Ovary (tissue), 9 donors: ENCODE results near the gene STK16. TPM values are rescaled to one million over a fixed set of nuclear protein-coding genes. Genes with fewer than 3 reads are reported as not detected.
"Not testable (repeated sequence)": the region's sequence is repeated elsewhere in the genome, so short reads cannot be mapped to it uniquely, and the experiment has no call there.

Experiments used
- DNase-seq, 5 donors: peaks; one replicate each; pipeline ENCODE4 v3.0.0-alpha.2; 2019 to 2020
- H3K27ac ChIP-seq, 2 donors: fragments of 200-600 bp; one replicate each; pipeline versions ENCODE4 v1.5.1 to v1.8.0; 2019 to 2022
- H3K27me3 ChIP-seq: fragments of 200-600 bp; one replicate; pipeline ENCODE4 v1.8.0; 2022
- H3K36me3 ChIP-seq: fragments of 200-600 bp; sonication (generic); one replicate; pipeline ENCODE4 v1.5.1; 2019
- H3K4me1 ChIP-seq: one replicate; pipeline ENCODE4 v1.8.1; 2013; ENCODE audit warnings: mild to moderate bottlenecking, moderate library complexity; ENCODE audit not compliant: insufficient read depth
- H3K4me3 ChIP-seq: fragments of 200-600 bp; sonication (generic); one replicate; pipeline ENCODE4 v1.5.1; 2017
- H3K9me3 ChIP-seq, 2 donors: fragments of 200-600 bp in 1 of 2; sonication (generic) in 1 of 2; one replicate each; pipeline versions ENCODE4 v1.5.1 to v1.8.1; 2013 to 2019; ENCODE audit warnings: mild to moderate bottlenecking in 1 of 2, moderate library complexity in 1 of 2
- CTCF ChIP-seq, 3 donors: fragments of 450-650 bp in 2 of 3; fragments of 200-600 bp in 1 of 3; IDR thresholded peaks; one replicate each; pipeline versions ENCODE4 v1.5.1 to v1.8.0; 2016 to 2022; ENCODE audit warnings: antibody characterized with exemption in 3 of 3, mild to moderate bottlenecking in 1 of 3
- EP300 ChIP-seq: sonication (generic); formaldehyde crosslinking; IDR thresholded peaks from one replicate; pipeline ENCODE4 v1.6.1; 2017; ENCODE audit warnings: antibody characterized with exemption
- POLR2A ChIP-seq: fragments of 450-650 bp; IDR thresholded peaks from one replicate; pipeline ENCODE4 v1.6.1; 2017; ENCODE audit warnings: antibody characterized with exemption, mild to moderate bottlenecking, moderate library complexity
- WGBS, 3 donors: extraction: QIAGEN DNeasy Blood & Tissue Kit in 1 of 3; methylation state at CpG; one replicate each; pipeline versions ENCODE4 v1.1.5 to v1.1.7; 2013 to 2017; 5-methylcytosine and 5-hydroxymethylcytosine counted together
- intact Hi-C, 4 donors: fragments of 100-400 bp; cut with DNase I; formaldehyde crosslinking; loops; one replicate each; pipeline versions ENCODE4 v1.11.0 to v1.15.1; 2022 to 2023
- polyA plus RNA-seq, 2 donors: library from polyadenylated mRNA; stranded (reverse); fragments of 200-250 nt in 1 of 2; fragments of 350-450 nt in 1 of 2; fragmentation: Illumina TruSeq in 1 of 2; extraction: RNeasy Lipid Tissue Mini Kit (QIAGEN cat#74804) in 1 of 2; gene quantifications; one replicate each; pipeline ENCODE4 v1.2.3, GENCODE V29; 2013 to 2014
- total RNA-seq, 7 donors: library from RNA; depleted of rRNA in 2 of 7; stranded (reverse); fragments of >200 nt in 2 of 7; fragmentation: NEBNext Ultra II Directional in 3 of 7; extraction: Animal tissue kit (Norgen Biotek cat#: 25700) in 3 of 7; gene quantifications; one replicate each; pipeline versions ENCODE4 v1.1.0 to v1.2.4, GENCODE V29; 2016 to 2023
- donor health status: DM: no; HTN: no; CAD: no; lungs with moderate emphysema.
- donor health status: DM: no; HTN: no; CAD: no.
- donor health status: Bipolar disorder and iron deficiency.
- donor health status: DM: yes; HTN: yes; CAD: no.
- donor health status: DM: no; HTN: no; CAD: no.
- donor health status: DM: yes; HTN: yes; CAD: no.

Gene STK16
- total and polyA plus RNA-seq, 9 donors: 12.4 to 29.4 (median 18.8) TPM

- DNase-seq: peak; percentile 43 to 60 (median 56)
- no peaks in the 10 kb centered on the region for H3K27me3 ChIP-seq
- no peaks in the 10 kb centered on the region for H3K36me3 ChIP-seq
- H3K9me3 ChIP-seq: no peaks in the 10 kb centered on the region
- intact Hi-C loops: no loop called here
- TF ChIP-seq CTCF (IDR thresholded peaks at IDR 0.05) (no peak), POLR2A (no peak), EP300 (no peak)
- peak within 1 kb of the TSS; percentile 24 to 46 for H3K27ac ChIP-seq
- H3K4me1 ChIP-seq: peaks cover 23% of the 10 kb centered on the region
- peak within 1 kb of the TSS; percentile 57 for H3K4me3 ChIP-seq
- WGBS, 3 donors: 1 to 2% (median 2%) methylated on average over 49 of the region's 49 CpGs
Measured at GRCh38 chr2:219252900-219253752, 7.8 kb downstream of the STK16 start, which contains the start of gene TUBA4B. TUBA4B (plus strand) TSS chr2:219253243; CDS start chr2:219253408, 165 bp downstream.

DNA sequence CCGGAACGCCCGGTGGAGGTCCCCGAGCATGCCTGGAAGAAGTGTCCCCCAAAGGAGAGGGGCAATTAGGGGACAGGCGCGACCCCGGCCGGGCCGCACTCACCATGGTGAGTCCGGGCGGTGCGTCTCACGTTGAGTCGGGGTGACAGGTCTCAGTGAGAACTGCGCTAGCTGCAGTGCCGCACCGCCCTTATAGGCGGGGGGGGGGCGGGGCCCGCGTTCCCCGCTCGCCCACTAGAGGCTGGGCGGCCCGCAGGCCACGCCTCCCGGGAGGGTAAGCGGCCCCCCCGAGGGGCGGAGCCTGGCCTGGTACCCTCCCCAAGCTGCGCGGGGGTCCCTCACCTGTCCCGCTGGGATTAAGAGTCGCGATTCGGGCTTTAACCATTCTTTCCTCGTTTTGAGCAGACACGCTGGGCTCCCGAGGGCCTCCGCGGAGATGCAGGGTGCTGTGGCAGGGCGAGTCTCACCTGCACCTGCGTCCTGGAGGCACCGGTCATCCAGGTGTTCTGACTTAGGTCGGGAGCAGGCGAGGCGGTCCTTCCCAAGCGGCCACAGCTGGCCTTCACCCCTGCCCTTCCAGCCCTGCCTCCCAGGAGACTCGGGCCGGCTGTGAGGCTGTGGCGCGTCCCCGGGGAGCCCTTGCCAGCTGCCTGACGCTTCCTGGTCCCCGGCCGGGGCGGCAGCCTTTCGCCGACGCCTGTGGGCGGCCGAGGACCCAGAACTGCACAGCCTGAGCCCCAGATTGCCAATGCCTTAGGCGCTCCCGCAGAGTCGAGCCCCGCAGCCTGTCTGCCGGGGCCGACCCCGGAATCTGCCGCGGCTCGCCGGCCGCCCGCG, 8.7 kb downstream of the STK16 start, which contains the start of gene TUBA4A:
Gene TUBA4A, minus strand, starts transcription at position 166 of the 837 bp plus-strand sequence. Its CDS starts 60 bp downstream, at position 106.
- Histone ChIP-seq H3K4me3 (peak within 1 kb of the TSS; percentile 57), H3K4me1 (peaks cover 23% of the 10 kb centered on the region), H3K9me3 (no peaks in the 10 kb centered on the region), H3K27ac (peak within 1 kb of the TSS; percentile 24 to 46), H3K27me3 (no peaks in the 10 kb centered on the region), H3K36me3 (no peaks in the 10 kb centered on the region)
- 0 to 1% (median 1%) methylated on average over 55 to 76 of the region's 76 CpGs for WGBS, 3 donors
- peak; percentile 76 to 89 (median 82) for DNase-seq
- TF ChIP-seq POLR2A: peak; percentile 89
- peak in 2 of 3 donors; percentile 31 for TF ChIP-seq CTCF (IDR thresholded peaks at IDR 0.05)
- no peak for TF ChIP-seq EP300
- intact Hi-C loops: no loop called here

DNA sequence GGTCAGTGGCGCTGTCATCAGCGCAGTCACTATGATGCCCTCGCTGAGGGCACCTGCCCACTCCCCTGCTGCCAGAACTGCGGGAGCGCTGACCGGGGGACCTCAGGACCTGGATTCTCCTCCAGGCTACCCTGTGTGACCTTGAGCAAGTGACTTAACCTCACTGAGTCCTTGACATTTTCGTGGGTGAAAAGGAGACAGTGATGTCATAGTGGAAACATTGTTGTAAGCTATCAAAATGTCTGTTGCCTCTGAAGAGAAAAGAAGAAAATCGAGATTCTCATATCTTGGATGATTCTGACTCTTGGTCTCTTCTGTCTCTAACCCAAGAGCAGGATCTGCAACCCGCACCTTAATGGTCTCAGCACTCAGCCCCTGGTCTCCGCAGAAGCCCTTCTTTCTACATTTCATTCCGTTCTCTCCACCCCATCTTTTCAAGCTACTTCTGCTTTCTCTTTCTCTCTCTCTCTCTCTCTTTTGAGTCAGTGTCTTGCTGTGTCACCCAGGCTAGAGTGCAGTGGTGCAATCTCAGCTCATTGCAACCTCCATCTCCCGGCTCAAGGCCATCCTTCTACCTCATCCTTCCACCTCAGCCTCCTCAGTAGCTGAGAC, 9.4 kb downstream of the STK16 start:
- peak in 1 of 5 donors; percentile 39 for DNase-seq
- peak overlapping the region; percentile 57 for H3K4me3 ChIP-seq
- H3K4me1 ChIP-seq: peaks cover 17% of the 10 kb centered on the region
- H3K27me3 ChIP-seq: no peaks in the 10 kb centered on the region
- no peaks in the 10 kb centered on the region for H3K9me3 ChIP-seq
- peak overlapping the region; percentile 24 to 31 for H3K27ac ChIP-seq
- intact Hi-C loops: no loop called here
- 10 to 17% (median 14%) methylated on average over 11 to 12 of the region's 12 CpGs for WGBS, 3 donors
- H3K36me3 ChIP-seq: no peaks in the 10 kb centered on the region
- TF ChIP-seq CTCF (IDR thresholded peaks at IDR 0.05) (no peak), POLR2A (no peak), EP300 (no peak)

DNA sequence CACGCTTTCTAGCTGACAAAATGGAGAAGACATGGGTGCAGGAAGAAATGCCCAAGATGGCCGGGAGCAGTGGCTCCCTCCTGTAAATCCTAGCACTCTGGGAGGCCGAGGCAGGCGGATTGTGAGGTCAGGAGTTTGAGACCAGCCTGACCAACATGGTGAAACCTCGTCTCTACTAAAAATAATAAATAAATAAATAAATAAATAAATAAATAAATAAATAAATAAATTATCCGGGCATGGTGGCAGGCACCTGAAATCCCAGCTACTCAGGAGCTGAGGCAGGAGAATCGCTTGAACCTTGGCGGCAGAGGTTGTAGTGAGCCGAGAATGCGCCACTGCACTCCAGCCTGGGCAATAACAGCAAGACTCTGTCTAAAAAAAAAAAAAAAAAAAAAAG, 13.7 kb downstream of the STK16 start:
- H3K27me3 ChIP-seq, H3K9me3 ChIP-seq, H3K4me3 ChIP-seq, intact Hi-C loops, H3K27ac ChIP-seq, DNase-seq, H3K36me3 ChIP-seq, H3K4me1 ChIP-seq: not testable (repeated sequence)
- 75 to 80% (median 79%) methylated on average over 10 of the region's 10 CpGs for WGBS, 3 donors
